H1 (cell line): ENCODE data around the gene RMP24.

ENCODE experiments used
- BCL11A ChIP-seq, 2 experiments: IDR thresholded peaks; one replicate each; pipeline ENCODE4 v1.6.1; 2011; ENCODE audit warnings: low read depth in 2 of 2, low read length in 2 of 2, mild to moderate bottlenecking in 2 of 2
- CBX8 ChIP-seq: fragments of 300-800, 300-1000 bp; sonication (generic); IDR thresholded peaks from 2 replicates; pipeline ENCODE4 v1.7.1; 2016; ENCODE audit warnings: low read depth, low read length, borderline replicate concordance
- EGR1 ChIP-seq: IDR thresholded peaks from 2 replicates; pipeline ENCODE4 v1.6.1; 2011; ENCODE audit warnings: low read depth, low read length, borderline replicate concordance
- EZH2 ChIP-seq: fragments of 200-600 bp; sonication (generic); IDR thresholded peaks from 2 replicates; pipeline ENCODE4 v1.7.1; 2012; ENCODE audit warnings: low read depth, mild to moderate bottlenecking, moderate library complexity, low read length, inconsistent platforms; ENCODE audit not compliant: severe bottlenecking
- HDAC2 ChIP-seq, 2 experiments: fragments of 300-600 bp in 1 of 2; sonication (generic) in 1 of 2; IDR thresholded peaks; 2 replicates each; pipeline ENCODE4 v1.6.1; 2011 to 2012; ENCODE audit warnings: low read depth in 2 of 2, low read length in 2 of 2, mild to moderate bottlenecking in 2 of 2, moderate library complexity in 2 of 2, borderline replicate concordance in 1 of 2, inconsistent platforms in 1 of 2
- NRF1 ChIP-seq: IDR thresholded peaks from 2 replicates; pipeline ENCODE4 v1.6.1; 2011; ENCODE audit warnings: mild to moderate bottlenecking, low read depth, low read length, improper control_type of control experiment
- POLR2A ChIP-seq, 2 experiments: IDR thresholded peaks; 1 replicate in 1 of 2; 2 replicates in 1 of 2; pipeline ENCODE4 v1.6.1; 2011; ENCODE audit warnings: low read depth in 2 of 2, low read length in 2 of 2, mild to moderate bottlenecking in 2 of 2; ENCODE audit errors: control extremely low read depth in 1 of 2
- RXRA ChIP-seq: IDR thresholded peaks from 2 replicates; pipeline ENCODE4 v1.6.1; 2011; ENCODE audit warnings: low read depth, mild to moderate bottlenecking, low read length, moderate library complexity; ENCODE audit not compliant: insufficient read depth
- SRF ChIP-seq: IDR thresholded peaks from 2 replicates; pipeline ENCODE4 v1.6.1; 2011; ENCODE audit warnings: mild to moderate bottlenecking, low read depth, low read length, moderate library complexity
- ZNF274 ChIP-seq: IDR thresholded peaks from 2 replicates; pipeline ENCODE4 v1.7.0; 2012; ENCODE audit warnings: low read length, borderline replicate concordance; ENCODE audit errors: extremely low read depth
- TF ChIP-seq, protein P1 (sequence below), 3 experiments: IDR thresholded peaks; 1 replicate in 2 of 3; 2 replicates in 1 of 3; pipeline versions ENCODE4 v1.5.1 to v1.6.1; 2011; ENCODE audit warnings: low read length in 3 of 3, mild to moderate bottlenecking in 3 of 3, inconsistent platforms in 2 of 3, low read depth in 1 of 3, moderate library complexity in 1 of 3; ENCODE audit not compliant: insufficient read depth in 1 of 3; ENCODE audit errors: control extremely low read depth in 1 of 3

DNA sequence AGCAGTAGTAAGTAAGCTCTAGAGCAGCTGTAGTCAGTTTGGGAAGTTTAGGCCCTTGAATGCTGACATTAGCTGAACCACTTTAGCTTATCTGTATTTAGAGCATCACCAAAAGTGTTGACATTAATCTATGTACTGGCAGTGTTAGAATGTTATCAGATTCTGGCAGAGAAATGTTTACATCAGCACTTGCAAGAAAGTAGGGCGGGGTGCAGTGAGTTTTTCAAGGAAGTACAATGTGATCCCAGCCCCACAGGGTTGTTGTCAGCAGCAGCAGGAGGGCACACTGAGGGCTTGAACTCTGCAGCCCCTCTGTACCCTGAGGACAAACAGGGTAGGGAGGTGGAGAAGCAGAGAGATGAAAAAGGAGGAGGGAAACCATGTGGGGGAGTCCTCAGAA, 35.5 kb upstream of the RMP24 start:
- TF ChIP-seq SRF, result no peak
- TF ChIP-seq RXRA, result no peak
- TF ChIP-seq, protein P1, sequence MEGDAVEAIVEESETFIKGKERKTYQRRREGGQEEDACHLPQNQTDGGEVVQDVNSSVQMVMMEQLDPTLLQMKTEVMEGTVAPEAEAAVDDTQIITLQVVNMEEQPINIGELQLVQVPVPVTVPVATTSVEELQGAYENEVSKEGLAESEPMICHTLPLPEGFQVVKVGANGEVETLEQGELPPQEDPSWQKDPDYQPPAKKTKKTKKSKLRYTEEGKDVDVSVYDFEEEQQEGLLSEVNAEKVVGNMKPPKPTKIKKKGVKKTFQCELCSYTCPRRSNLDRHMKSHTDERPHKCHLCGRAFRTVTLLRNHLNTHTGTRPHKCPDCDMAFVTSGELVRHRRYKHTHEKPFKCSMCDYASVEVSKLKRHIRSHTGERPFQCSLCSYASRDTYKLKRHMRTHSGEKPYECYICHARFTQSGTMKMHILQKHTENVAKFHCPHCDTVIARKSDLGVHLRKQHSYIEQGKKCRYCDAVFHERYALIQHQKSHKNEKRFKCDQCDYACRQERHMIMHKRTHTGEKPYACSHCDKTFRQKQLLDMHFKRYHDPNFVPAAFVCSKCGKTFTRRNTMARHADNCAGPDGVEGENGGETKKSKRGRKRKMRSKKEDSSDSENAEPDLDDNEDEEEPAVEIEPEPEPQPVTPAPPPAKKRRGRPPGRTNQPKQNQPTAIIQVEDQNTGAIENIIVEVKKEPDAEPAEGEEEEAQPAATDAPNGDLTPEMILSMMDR (IDR thresholded peaks at IDR 0.05; ENCODE audit: control extremely low read depth in 1 of 3, insufficient read depth in 1 of 3, low read depth in 1 of 3, low read length in 3 of 3), result no peak
- TF ChIP-seq CBX8, result no peak
- no peak for TF ChIP-seq POLR2A (IDR thresholded peaks at IDR 0.05; ENCODE audit: control extremely low read depth in 1 of 2, low read depth in 2 of 2, low read length in 2 of 2)
- no peak for TF ChIP-seq EZH2
- TF ChIP-seq BCL11A (IDR thresholded peaks at IDR 0.05; ENCODE audit: low read depth in 2 of 2, low read length in 2 of 2), result no peak
- TF ChIP-seq NRF1, result no peak
- TF ChIP-seq HDAC2 (IDR thresholded peaks at IDR 0.05; ENCODE audit: borderline replicate concordance in 1 of 2, low read depth in 2 of 2, low read length in 2 of 2), result no peak
- no peak for TF ChIP-seq ZNF274
- TF ChIP-seq EGR1, result no peak
